AG04450 (cell line): ENCODE results near the gene DHRSX. TPM values are rescaled to one million over a fixed set of nuclear protein-coding genes. Genes with fewer than 3 reads are reported as not detected.

Source experiments
- CTCF ChIA-PET: fragments of 300-600, 350-600 bp; formaldehyde crosslinking; extraction: SDS; loops from one replicate; lab custom pipeline; 2022; ENCODE audit warnings: antibody characterized with exemption, inconsistent platforms; lab: Charles Lee
- POLR2A ChIA-PET: fragments of 350-600 bp; formaldehyde crosslinking; extraction: SDS; loops from one replicate; lab custom pipeline; 2021; ENCODE audit warnings: antibody characterized with exemption, inconsistent platforms; lab: Yijun Ruan, JAX
- DNase-seq: peaks from one replicate; pipeline ENCODE4 v3.0.0-alpha.2; 2011; ENCODE audit warnings: low read depth, low spot score
- H3K27ac ChIP-seq: one replicate; pipeline ENCODE4 v1.5.1; 2012; ENCODE audit warnings: low read depth, low read length, control low read depth
- H3K27me3 ChIP-seq: one replicate; pipeline ENCODE4 v1.6.0; 2012; ENCODE audit warnings: low read length; ENCODE audit not compliant: control insufficient read depth, insufficient read depth
- H3K4me3 ChIP-seq: 2 replicates; pipeline ENCODE4 v1.5.1; 2011; ENCODE audit warnings: mild to moderate bottlenecking, low read depth, low read length, control low read depth
- H3K9me3 ChIP-seq: 2 replicates; pipeline ENCODE4 v1.5.1; 2012; ENCODE audit warnings: low read length; ENCODE audit not compliant: control insufficient read depth, insufficient read depth
- CTCF ChIP-seq: IDR thresholded peaks from 2 replicates; pipeline ENCODE4 v1.5.1; 2011; ENCODE audit warnings: low read depth, low read length, control low read depth, inconsistent platforms
- polyA plus RNA-seq: library from polyadenylated mRNA; depleted of rRNA; stranded (reverse); fragments of >200 nt; gene quantifications from 2 replicates; pipeline ENCODE4 v1.2.3, GENCODE V29; 2011

The DHRSX gene
- polyA plus RNA-seq, 1 experiment: 43.2 TPM

DNA sequence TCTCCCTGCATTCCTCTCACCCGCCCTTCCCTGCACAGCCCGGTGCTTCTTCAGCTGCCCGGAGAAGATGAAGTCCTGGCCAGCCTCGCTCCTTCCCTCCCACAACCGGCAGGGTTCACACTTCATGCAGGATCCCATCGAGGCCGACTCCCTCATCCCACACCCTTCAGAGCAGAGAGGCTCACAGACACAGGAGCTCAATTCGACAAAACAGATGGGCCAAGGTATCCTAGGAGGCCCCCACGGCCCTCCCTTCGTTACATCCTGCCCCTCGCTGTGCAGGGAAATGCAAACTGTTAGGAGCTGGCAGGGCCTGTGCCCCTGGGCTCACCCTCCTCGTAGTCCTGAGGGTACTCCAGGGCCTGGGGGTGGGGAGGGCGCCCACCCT lies 238.1 kb downstream of the DHRSX start:
- POLR2A ChIA-PET: no interaction called here
- Histone ChIP-seq H3K9me3 (no peaks in the 10 kb centered on the region), H3K27ac (no peak overlapping the region), H3K27me3 (no peaks in the 10 kb centered on the region), H3K4me3 (no peak overlapping the region)
- DNase-seq: no peak
- CTCF ChIA-PET: no interaction called here
- TF ChIP-seq CTCF: no peak

DNA sequence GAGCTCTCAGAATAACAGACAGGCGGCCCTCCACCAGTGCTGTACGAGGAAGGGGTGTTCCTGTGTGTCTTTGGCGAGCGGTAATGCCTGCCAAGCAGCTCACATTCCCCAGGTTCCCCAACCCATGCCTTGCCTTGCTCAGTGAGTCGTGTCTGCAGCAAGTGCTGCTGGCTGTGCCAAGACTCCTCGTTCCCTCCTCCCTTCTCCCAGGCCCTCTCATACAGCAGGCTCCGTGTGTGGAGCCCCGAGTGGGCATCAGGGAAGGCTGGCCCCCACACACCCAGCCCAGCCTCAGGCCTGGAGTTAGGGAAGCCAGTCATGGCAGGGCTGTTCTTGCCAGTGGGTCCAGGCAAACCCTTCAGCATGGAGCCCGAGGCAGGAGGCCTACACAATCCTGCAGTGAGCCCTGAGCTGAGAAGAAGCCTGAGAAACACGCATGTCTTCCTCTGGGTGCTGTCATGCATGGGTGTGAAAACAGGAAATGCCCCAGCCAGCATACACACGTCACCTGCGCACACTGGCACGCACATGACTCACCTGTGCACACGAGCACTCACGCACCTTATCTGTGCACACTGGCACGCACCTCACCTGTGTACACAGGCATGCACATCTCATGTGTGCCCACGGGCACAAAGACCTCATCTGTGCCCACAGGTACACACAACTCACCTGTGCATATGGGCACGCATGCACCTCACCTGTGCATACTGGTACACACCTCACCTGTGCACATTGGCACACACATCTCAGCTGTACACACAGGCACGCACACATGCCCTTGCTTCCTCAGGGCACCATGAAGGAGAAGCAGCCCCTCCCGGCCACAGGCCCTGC lies 238.7 kb downstream of the DHRSX start:
- no peak for DNase-seq
- Histone ChIP-seq H3K27ac (no peak overlapping the region), H3K9me3 (no peaks in the 10 kb centered on the region), H3K27me3 (no peaks in the 10 kb centered on the region), H3K4me3 (no peak overlapping the region)
- CTCF ChIA-PET: no interaction called here
- POLR2A ChIA-PET: no interaction called here
- TF ChIP-seq CTCF: no peak

DNA sequence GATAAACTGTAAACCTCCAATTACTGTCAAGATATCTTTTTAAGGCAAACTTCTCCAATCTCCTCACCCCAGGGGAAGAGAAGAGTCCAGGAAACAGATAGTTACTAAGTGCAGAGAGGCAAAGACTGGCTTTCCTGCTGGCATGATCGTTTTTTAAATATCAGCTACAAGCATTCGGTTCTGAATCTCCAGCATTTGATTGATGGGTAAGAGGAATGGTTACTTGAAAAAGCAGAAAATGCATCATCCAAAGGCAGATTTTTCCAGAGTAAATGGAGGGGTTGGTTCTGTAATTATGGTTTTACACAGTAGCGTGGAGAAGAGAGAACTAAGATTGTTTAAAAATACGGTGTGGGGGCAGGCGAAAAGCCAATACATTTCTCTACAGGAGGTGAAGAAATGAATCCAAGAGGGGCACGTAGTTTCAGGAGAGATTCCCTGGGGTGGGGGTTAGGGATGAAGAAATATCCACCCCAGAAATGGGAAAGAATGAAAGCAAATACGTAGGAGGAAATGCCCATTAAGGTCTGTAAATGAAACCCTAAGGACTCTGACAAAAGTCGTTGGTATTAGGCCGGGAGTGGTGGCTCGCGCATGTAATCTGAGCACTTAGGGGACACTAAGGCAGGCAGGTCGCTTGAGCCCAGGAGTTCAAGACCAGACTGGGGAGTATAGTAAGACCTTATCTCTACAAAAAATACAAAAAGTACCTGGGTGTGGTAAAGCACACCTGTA lies 248.3 kb downstream of the DHRSX start:
- no peak for DNase-seq
- H3K27ac ChIP-seq: no peak overlapping the region
- peaks cover 13% of the 10 kb centered on the region for H3K9me3 ChIP-seq
- no peak overlapping the region for H3K4me3 ChIP-seq
- no peaks in the 10 kb centered on the region for H3K27me3 ChIP-seq
- ChIA-PET CTCF (no interaction called here), POLR2A (no interaction called here)
- TF ChIP-seq CTCF: no peak

GRCh38 chrX:2251211-2251610 lies 249.6 kb downstream of the DHRSX start:
- no peak for TF ChIP-seq CTCF
- no peak for DNase-seq
- H3K9me3 ChIP-seq: peaks cover 13% of the 10 kb centered on the region
- H3K27ac ChIP-seq: no peak overlapping the region
- CTCF ChIA-PET: no interaction called here
- no peaks in the 10 kb centered on the region for H3K27me3 ChIP-seq
- POLR2A ChIA-PET: no interaction called here
- H3K4me3 ChIP-seq: no peak overlapping the region

GRCh38 chrX:2243913-2244460 lies 256.8 kb downstream of the DHRSX start:
- no peak for DNase-seq

More at GRCh38 chrX:2243913-2244460, 256.8 kb downstream of the DHRSX start:
- Histone ChIP-seq H3K9me3 (peaks cover 5% of the 10 kb centered on the region; the same call in 1 of the 2 replicates), H3K4me3 (no peak overlapping the region), H3K27ac (no peak overlapping the region), H3K27me3 (no peaks in the 10 kb centered on the region)
- CTCF ChIA-PET: no interaction called here
- POLR2A ChIA-PET: no interaction called here
- no peak for TF ChIP-seq CTCF
